ENCODE results near the gene DTD2. TPM values are rescaled to one million over a fixed set of nuclear protein-coding genes. Genes with fewer than 3 reads are reported as not detected.

The DTD2 gene
- total and polyA plus RNA-seq, 2 of the 8 experiments (the other 6 are each of a cell fraction or from before 2014, with no cell fraction given) = 12.0 to 19.5 TPM

- Histone ChIP-seq H3K27me3 (replicated peaks in 1 of 4; ENCODE audit: control insufficient read depth in 3 of 4, extremely low read depth in 1 of 4, insufficient read depth in 3 of 4, low read length in 3 of 4) (no peaks in the 10 kb centered on the region), H4K91ac (replicated peaks; ENCODE audit: insufficient read length, low read length) (no peak overlapping the region), H3K4me2 (ENCODE audit: insufficient read depth in 1 of 2, low read depth in 2 of 2, low read length in 2 of 2) (no peak overlapping the region), H3K23me2 (ENCODE audit: low read depth, low read length) (no peaks in the 10 kb centered on the region), H2BK12ac (ENCODE audit: low read depth, low read length) (no peak overlapping the region), H2AK5ac (ENCODE audit: low read depth, low read length) (no peak overlapping the region), H3K23ac (ENCODE audit: insufficient read length) (no peak overlapping the region), H3K79me1 (ENCODE audit: low read depth, low read length) (no peaks in the 10 kb centered on the region), H3K18ac (ENCODE audit: extremely low read depth, low read length) (no peak overlapping the region), H3K4ac (replicated peaks; ENCODE audit: insufficient read length, low read depth, low read length) (no peak overlapping the region), H3K79me2 (ENCODE audit: control insufficient read depth in 1 of 2, insufficient read depth in 2 of 2, low read length in 2 of 2) (peaks cover 0 to 3% of the 10 kb centered on the region in 2 experiments; a peak in 2 of 4 replicates), H3K56ac (replicated peaks; ENCODE audit: insufficient read length, low read depth, low read length) (no peak overlapping the region), H3K14ac (ENCODE audit: insufficient read length) (no peak overlapping the region), H3K9ac (replicated peaks in 1 of 4; ENCODE audit: extremely low read depth in 1 of 4, low read depth in 3 of 4, low read length in 3 of 4) (no peak overlapping the region), H2BK120ac (replicated peaks; ENCODE audit: low read depth, low read length) (no peak overlapping the region), H3K36me3 (ENCODE audit: control insufficient read depth in 2 of 4, insufficient read depth in 4 of 4, low read length in 3 of 4) (peaks cover 0 to under 1% (median 0%) of the 10 kb centered on the region in 4 experiments; a peak in 1 of 8 replicates), H2BK20ac (ENCODE audit: low read length) (no peak overlapping the region), H3K4me3 (ENCODE audit: extremely low read depth in 1 of 4, insufficient read depth in 2 of 4, low read depth in 3 of 4, low read length in 4 of 4) (no peak overlapping the region), H4K20me1 (replicated peaks in 1 of 2; ENCODE audit: control insufficient read depth in 1 of 2, insufficient read depth in 2 of 2, low read length in 2 of 2) (no peaks in the 10 kb centered on the region), H4K8ac (ENCODE audit: extremely low read depth, insufficient read depth, low read length) (no peak overlapping the region), H2AFZ (ENCODE audit: low read length) (no peak overlapping the region), H3K9me3 (ENCODE audit: insufficient read depth in 2 of 2, low read depth in 1 of 2, low read length in 1 of 2) (no peaks in the 10 kb centered on the region), H4K5ac (ENCODE audit: insufficient read length, low read depth, low read length) (no peak overlapping the region), H2BK15ac (ENCODE audit: low read length) (no peak overlapping the region), H3K4me1 (replicated peaks in 1 of 4; ENCODE audit: control insufficient read depth in 3 of 4, insufficient read depth in 4 of 4, low read length in 3 of 4) (no peaks in the 10 kb centered on the region), H2BK5ac (ENCODE audit: low read depth, low read length) (no peak overlapping the region), H3K27ac (ENCODE audit: low read depth, low read length) (no peak overlapping the region)
- ChIA-PET POLR2A (ENCODE audit: partially characterized antibody) (no interaction called here), CTCF (ENCODE audit: partially characterized antibody) (no interaction called here)
- no peak for DNase-seq (ENCODE audit: low read depth in 1 of 2, low spot score in 2 of 2)
- TF ChIP-seq, protein P1, sequence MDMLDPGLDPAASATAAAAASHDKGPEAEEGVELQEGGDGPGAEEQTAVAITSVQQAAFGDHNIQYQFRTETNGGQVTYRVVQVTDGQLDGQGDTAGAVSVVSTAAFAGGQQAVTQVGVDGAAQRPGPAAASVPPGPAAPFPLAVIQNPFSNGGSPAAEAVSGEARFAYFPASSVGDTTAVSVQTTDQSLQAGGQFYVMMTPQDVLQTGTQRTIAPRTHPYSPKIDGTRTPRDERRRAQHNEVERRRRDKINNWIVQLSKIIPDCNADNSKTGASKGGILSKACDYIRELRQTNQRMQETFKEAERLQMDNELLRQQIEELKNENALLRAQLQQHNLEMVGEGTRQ (IDR thresholded peaks at IDR 0.05; ENCODE audit: low read length) = no peak
- TF ChIP-seq RBBP5 (IDR thresholded peaks at IDR 0.05; ENCODE audit: borderline replicate concordance, low read depth, low read length) (no peak), SUZ12 (IDR thresholded peaks at IDR 0.05; ENCODE audit: low read length) (no peak), JUND (IDR thresholded peaks at IDR 0.05; ENCODE audit: low read length) (no peak), POU5F1 (IDR thresholded peaks at IDR 0.05; ENCODE audit: low read depth, low read length) (no peak), JUN (IDR thresholded peaks at IDR 0.05; ENCODE audit: low read depth, low read length) (no peak), HDAC2 (IDR thresholded peaks at IDR 0.05; ENCODE audit: borderline replicate concordance in 1 of 2, low read depth in 2 of 2, low read length in 2 of 2) (no peak), RXRA (IDR thresholded peaks at IDR 0.05; ENCODE audit: insufficient read depth, low read depth, low read length) (no peak), SRF (IDR thresholded peaks at IDR 0.05; ENCODE audit: low read depth, low read length) (no peak), EP300 (IDR thresholded peaks at IDR 0.05; ENCODE audit: borderline replicate concordance in 1 of 2, low read depth in 2 of 2, low read length in 2 of 2) (no peak), KDM5A (IDR thresholded peaks at IDR 0.05; ENCODE audit: low read length) (no peak)
- 86% methylated on average over 3 of the region's 3 CpGs; no CpG with 5 or more reads in 1 of the 2 experiments for WGBS, 2 experiments (ENCODE audit: extremely low coverage in 1 of 2, insufficient coverage in 1 of 2, insufficient read length in 1 of 2, insufficient replicate concordance in 2 of 2, low coverage in 1 of 2, low lambda C conversion rate in 2 of 2, missing lambda C conversion rate in 1 of 2)
- FAIRE-seq = no peak
Measured at GRCh38 chr14:31403707-31404106, 53.6 kb downstream of the DTD2 start.
